ENCODE measurements around the gene OR51M1. TPM values are rescaled to one million over a fixed set of nuclear protein-coding genes. Genes with fewer than 3 reads are reported as not detected.

OR51M1 gene
- total RNA-seq, 4 donors from 2014 or later: not detected

GRCh38 chr11:5398936-5399335 is 15.3 kb downstream of the OR51M1 start:
- H3K36me3 ChIP-seq: no peaks in the 10 kb centered on the region
- no peak overlapping the region for H3K27ac ChIP-seq
- H3K9me3 ChIP-seq: no peaks in the 10 kb centered on the region
- intact Hi-C loops (cut with DNase I): no loop called here
- no peak overlapping the region for H3K4me3 ChIP-seq
- DNase-seq: no peak
- no peaks in the 10 kb centered on the region for H3K4me1 ChIP-seq
- H3K27me3 ChIP-seq: no peaks in the 10 kb centered on the region
- TF ChIP-seq CTCF (IDR thresholded peaks at IDR 0.05): no peak
- no peak for TF ChIP-seq POLR2A (IDR thresholded peaks at IDR 0.05)

DNA sequence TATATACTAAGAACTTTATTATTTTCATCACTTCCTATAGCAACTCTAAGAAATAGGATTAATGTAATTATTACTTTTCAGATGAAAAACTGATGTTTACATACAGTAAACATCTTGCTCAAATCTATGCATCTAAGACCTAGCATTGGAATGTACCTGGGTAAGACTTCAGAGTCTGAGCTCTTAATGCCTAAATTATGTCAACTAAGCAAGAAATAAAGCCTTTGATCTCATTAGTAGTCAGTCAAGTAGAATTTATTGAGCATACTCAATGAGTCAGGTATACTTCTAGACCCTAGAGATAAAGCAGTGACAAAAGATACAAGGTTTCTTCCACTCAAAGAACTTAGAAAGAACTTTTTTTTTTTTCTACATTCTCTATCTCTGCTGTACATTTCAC is 21.6 kb downstream of the OR51M1 start:
- intact Hi-C loops (cut with DNase I): no loop called here
- H3K9me3 ChIP-seq: no peaks in the 10 kb centered on the region
- no peak for TF ChIP-seq CTCF (IDR thresholded peaks at IDR 0.05)
- TF ChIP-seq POLR2A (IDR thresholded peaks at IDR 0.05): no peak
- H3K4me3 ChIP-seq: no peak overlapping the region
- DNase-seq: no peak
- no peaks in the 10 kb centered on the region for H3K36me3 ChIP-seq
- H3K4me1 ChIP-seq: no peaks in the 10 kb centered on the region
- no peak overlapping the region for H3K27ac ChIP-seq
- H3K27me3 ChIP-seq: no peaks in the 10 kb centered on the region

GRCh38 chr11:5420993-5421392 is 37.4 kb downstream of the OR51M1 start:
- 50 to 89% methylated on average over 2 to 4 of the region's 5 CpGs for WGBS, 2 donors
- intact Hi-C loops (cut with DNase I): no loop called here
- H3K4me3 ChIP-seq: no peak overlapping the region
- no peaks in the 10 kb centered on the region for H3K4me1 ChIP-seq
- H3K27ac ChIP-seq: no peak overlapping the region
- H3K27me3 ChIP-seq: no peaks in the 10 kb centered on the region
- TF ChIP-seq POLR2A (IDR thresholded peaks at IDR 0.05) (no peak), CTCF (IDR thresholded peaks at IDR 0.05) (no peak)
- DNase-seq: no peak
- no peaks in the 10 kb centered on the region for H3K9me3 ChIP-seq
- H3K36me3 ChIP-seq: no peaks in the 10 kb centered on the region

- no peak for DNase-seq
- Histone ChIP-seq H3K27ac (no peak within 1 kb of the TSS), H3K9me3 (no peaks in the 10 kb centered on the region), H3K27me3 (no peaks in the 10 kb centered on the region), H3K4me3 (no peak within 1 kb of the TSS), H3K36me3 (no peaks in the 10 kb centered on the region), H3K4me1 (no peaks in the 10 kb centered on the region)
- WGBS, 2 donors: 86 to 92% methylated on average over 1 of the region's 1 CpG
- TF ChIP-seq POLR2A (IDR thresholded peaks at IDR 0.05): no peak
- no peak for TF ChIP-seq CTCF (IDR thresholded peaks at IDR 0.05)
- intact Hi-C loops (cut with DNase I): no loop called here
Observed at GRCh38 chr11:5421811-5422210, 38.2 kb downstream of the OR51M1 start, which contains the start of gene OR51Q1. Gene OR51Q1, plus strand, starts transcription at chr11:5422111. Its CDS starts 90 bp downstream, at chr11:5422201.

DNA sequence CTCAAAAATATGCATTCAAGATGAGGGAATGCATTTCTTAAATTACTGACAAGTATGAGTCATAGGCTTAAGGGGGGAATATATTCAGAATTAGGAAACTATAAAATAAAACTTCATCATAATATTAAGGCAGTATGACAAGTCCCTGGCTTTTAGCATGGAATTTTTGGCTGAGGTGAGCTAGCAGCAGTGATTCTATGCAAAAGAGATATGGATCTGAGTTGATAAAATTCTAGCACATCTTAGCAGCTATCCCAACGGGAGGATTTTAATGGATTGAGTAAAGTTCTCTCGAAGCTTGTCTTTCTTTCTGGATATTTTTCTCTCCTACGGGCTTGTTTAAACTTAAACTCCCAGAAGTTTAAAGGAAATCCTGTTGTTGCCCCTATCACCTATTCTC is 39.5 kb downstream of the OR51M1 start:
- no peaks in the 10 kb centered on the region for H3K36me3 ChIP-seq
- no peak overlapping the region for H3K27ac ChIP-seq
- intact Hi-C loops (cut with DNase I): no loop called here
- 44 to 47% methylated on average over 3 of the region's 3 CpGs for WGBS, 2 donors
- no peak for DNase-seq
- no peaks in the 10 kb centered on the region for H3K9me3 ChIP-seq
- TF ChIP-seq POLR2A (IDR thresholded peaks at IDR 0.05): no peak
- TF ChIP-seq CTCF (IDR thresholded peaks at IDR 0.05): no peak
- H3K4me1 ChIP-seq: no peaks in the 10 kb centered on the region
- no peaks in the 10 kb centered on the region for H3K27me3 ChIP-seq
- no peak overlapping the region for H3K4me3 ChIP-seq

Measured in esophagus squamous epithelium (tissue), 5 donors.